ENCODE data around the gene NUDCD3.

NUDCD3 gene

GRCh38 chr7:44382459-44383265, 107.8 kb downstream of the NUDCD3 start:
- Histone ChIP-seq H3K9me3 (ENCODE audit: control insufficient read depth in 2 of 2, low read length in 2 of 2) (no peaks in the 10 kb centered on the region), H3K36me3 (ENCODE audit: control insufficient read depth in 2 of 2, insufficient read depth in 2 of 2, low read length in 2 of 2) (peaks cover 30 to 42% of the 10 kb centered on the region in 2 donors), H3K4me3 (ENCODE audit: low read length in 2 of 2) (no peak overlapping the region), H3K27me3 (ENCODE audit: control insufficient read depth in 1 of 2, insufficient read depth in 2 of 2, low read length in 2 of 2) (no peaks in the 10 kb centered on the region), H3K27ac (ENCODE audit: low read length) (no peak overlapping the region), H3K4me1 (ENCODE audit: control insufficient read depth, insufficient read depth, low read length) (no peaks in the 10 kb centered on the region), H3K9ac (ENCODE audit: low read length in 2 of 2) (no peak overlapping the region)

GRCh38 chr7:44381494-44382220, 108.8 kb downstream of the NUDCD3 start:
- Histone ChIP-seq H3K9ac (ENCODE audit: low read length in 2 of 2) (no peak overlapping the region), H3K27ac (ENCODE audit: low read length) (no peak overlapping the region), H3K4me1 (ENCODE audit: control insufficient read depth, insufficient read depth, low read length) (no peaks in the 10 kb centered on the region), H3K36me3 (ENCODE audit: control insufficient read depth in 2 of 2, insufficient read depth in 2 of 2, low read length in 2 of 2) (peaks cover 22 to 38% of the 10 kb centered on the region in 2 donors), H3K9me3 (ENCODE audit: control insufficient read depth in 2 of 2, low read length in 2 of 2) (no peaks in the 10 kb centered on the region), H3K27me3 (ENCODE audit: control insufficient read depth in 1 of 2, insufficient read depth in 2 of 2, low read length in 2 of 2) (no peaks in the 10 kb centered on the region), H3K4me3 (ENCODE audit: low read length in 2 of 2) (no peak overlapping the region)

- no peak overlapping the region for H3K9ac ChIP-seq (ENCODE audit: low read length in 2 of 2)
- no peak overlapping the region for H3K4me3 ChIP-seq (ENCODE audit: low read length in 2 of 2)
- no peaks in the 10 kb centered on the region for H3K27me3 ChIP-seq (ENCODE audit: control insufficient read depth in 1 of 2, insufficient read depth in 2 of 2, low read length in 2 of 2)
- no peaks in the 10 kb centered on the region for H3K4me1 ChIP-seq (ENCODE audit: control insufficient read depth, insufficient read depth, low read length)
- H3K9me3 ChIP-seq (ENCODE audit: control insufficient read depth in 2 of 2, low read length in 2 of 2) = no peaks in the 10 kb centered on the region
- H3K27ac ChIP-seq (ENCODE audit: low read length) = no peak overlapping the region
- H3K36me3 ChIP-seq (ENCODE audit: control insufficient read depth in 2 of 2, insufficient read depth in 2 of 2, low read length in 2 of 2) = peaks cover 15 to 34% of the 10 kb centered on the region in 2 donors
Observed at GRCh38 chr7:44380831-44381493, 109.5 kb downstream of the NUDCD3 start.

- no peaks in the 10 kb centered on the region for H3K27me3 ChIP-seq (ENCODE audit: control insufficient read depth in 1 of 2, insufficient read depth in 2 of 2, low read length in 2 of 2)
- no peak overlapping the region for H3K4me3 ChIP-seq (ENCODE audit: low read length in 2 of 2)
- no peak overlapping the region for H3K9ac ChIP-seq (ENCODE audit: low read length in 2 of 2)
- H3K9me3 ChIP-seq (ENCODE audit: control insufficient read depth in 2 of 2, low read length in 2 of 2) = no peaks in the 10 kb centered on the region
- no peak overlapping the region for H3K27ac ChIP-seq (ENCODE audit: low read length)
- H3K36me3 ChIP-seq (ENCODE audit: control insufficient read depth in 2 of 2, insufficient read depth in 2 of 2, low read length in 2 of 2) = peaks cover 9 to 28% of the 10 kb centered on the region in 2 donors
- H3K4me1 ChIP-seq (ENCODE audit: control insufficient read depth, insufficient read depth, low read length) = no peaks in the 10 kb centered on the region
Observed at GRCh38 chr7:44380189-44380830, 110.1 kb downstream of the NUDCD3 start.

GRCh38 chr7:44379366-44380188, 110.9 kb downstream of the NUDCD3 start:
- Histone ChIP-seq H3K36me3 (ENCODE audit: control insufficient read depth in 2 of 2, insufficient read depth in 2 of 2, low read length in 2 of 2) (peaks cover 2 to 20% of the 10 kb centered on the region in 2 donors), H3K27ac (ENCODE audit: low read length) (no peak overlapping the region), H3K9ac (ENCODE audit: low read length in 2 of 2) (no peak overlapping the region), H3K4me1 (ENCODE audit: control insufficient read depth, insufficient read depth, low read length) (no peaks in the 10 kb centered on the region), H3K9me3 (ENCODE audit: control insufficient read depth in 2 of 2, low read length in 2 of 2) (no peaks in the 10 kb centered on the region), H3K4me3 (ENCODE audit: low read length in 2 of 2) (no peak overlapping the region), H3K27me3 (ENCODE audit: control insufficient read depth in 1 of 2, insufficient read depth in 2 of 2, low read length in 2 of 2) (no peaks in the 10 kb centered on the region)

- H3K4me3 ChIP-seq (ENCODE audit: low read length in 2 of 2) = no peak overlapping the region
- no peaks in the 10 kb centered on the region for H3K9me3 ChIP-seq (ENCODE audit: control insufficient read depth in 2 of 2, low read length in 2 of 2)
- no peaks in the 10 kb centered on the region for H3K27me3 ChIP-seq (ENCODE audit: control insufficient read depth in 1 of 2, insufficient read depth in 2 of 2, low read length in 2 of 2)
- H3K4me1 ChIP-seq (ENCODE audit: control insufficient read depth, insufficient read depth, low read length) = no peaks in the 10 kb centered on the region
- no peak overlapping the region for H3K27ac ChIP-seq (ENCODE audit: low read length)
- H3K9ac ChIP-seq (ENCODE audit: low read length in 2 of 2) = no peak overlapping the region
- peaks cover 0 to 16% of the 10 kb centered on the region in 2 donors for H3K36me3 ChIP-seq (ENCODE audit: control insufficient read depth in 2 of 2, insufficient read depth in 2 of 2, low read length in 2 of 2)
Observed at GRCh38 chr7:44378744-44379143, 111.7 kb downstream of the NUDCD3 start.

GRCh38 chr7:44377681-44378421, 112.6 kb downstream of the NUDCD3 start:
- Histone ChIP-seq H3K27ac (ENCODE audit: low read length) (no peak overlapping the region), H3K9ac (ENCODE audit: low read length in 2 of 2) (no peak overlapping the region), H3K36me3 (ENCODE audit: control insufficient read depth in 2 of 2, insufficient read depth in 2 of 2, low read length in 2 of 2) (peaks cover 0 to 11% of the 10 kb centered on the region in 2 donors), H3K4me1 (ENCODE audit: control insufficient read depth, insufficient read depth, low read length) (no peaks in the 10 kb centered on the region), H3K4me3 (ENCODE audit: low read length in 2 of 2) (no peak overlapping the region), H3K27me3 (ENCODE audit: control insufficient read depth in 1 of 2, insufficient read depth in 2 of 2, low read length in 2 of 2) (peaks cover 0 to 2% of the 10 kb centered on the region in 2 donors), H3K9me3 (ENCODE audit: control insufficient read depth in 2 of 2, low read length in 2 of 2) (no peaks in the 10 kb centered on the region)

GRCh38 chr7:44377134-44377463, 113.4 kb downstream of the NUDCD3 start:
- Histone ChIP-seq H3K9me3 (ENCODE audit: control insufficient read depth in 2 of 2, low read length in 2 of 2) (no peaks in the 10 kb centered on the region), H3K4me1 (ENCODE audit: control insufficient read depth, insufficient read depth, low read length) (no peaks in the 10 kb centered on the region), H3K27me3 (ENCODE audit: control insufficient read depth in 1 of 2, insufficient read depth in 2 of 2, low read length in 2 of 2) (peaks cover 0 to 2% of the 10 kb centered on the region in 2 donors), H3K9ac (ENCODE audit: low read length in 2 of 2) (no peak overlapping the region), H3K4me3 (ENCODE audit: low read length in 2 of 2) (no peak overlapping the region), H3K27ac (ENCODE audit: low read length) (no peak overlapping the region), H3K36me3 (ENCODE audit: control insufficient read depth in 2 of 2, insufficient read depth in 2 of 2, low read length in 2 of 2) (peaks cover 0 to 7% of the 10 kb centered on the region in 2 donors)

- H3K4me3 ChIP-seq (ENCODE audit: low read length in 2 of 2) = no peak overlapping the region
- peaks cover 0 to 5% of the 10 kb centered on the region in 2 donors for H3K36me3 ChIP-seq (ENCODE audit: control insufficient read depth in 2 of 2, insufficient read depth in 2 of 2, low read length in 2 of 2)
- no peaks in the 10 kb centered on the region for H3K4me1 ChIP-seq (ENCODE audit: control insufficient read depth, insufficient read depth, low read length)
- no peak overlapping the region for H3K27ac ChIP-seq (ENCODE audit: low read length)
- no peaks in the 10 kb centered on the region for H3K9me3 ChIP-seq (ENCODE audit: control insufficient read depth in 2 of 2, low read length in 2 of 2)
- no peak overlapping the region for H3K9ac ChIP-seq (ENCODE audit: low read length in 2 of 2)
- H3K27me3 ChIP-seq (ENCODE audit: control insufficient read depth in 1 of 2, insufficient read depth in 2 of 2, low read length in 2 of 2) = peaks cover 0 to 2% of the 10 kb centered on the region in 2 donors
Observed at GRCh38 chr7:44376429-44377133, 113.9 kb downstream of the NUDCD3 start.

Data from stomach smooth muscle (tissue), 2 donors.